C4-2B (cell line): ENCODE data around the gene OAS3.

Source experiments
- CTCF ChIP-seq: fragments of 450-650 bp; conservative IDR thresholded peaks from 2 replicates; pipeline ENCODE4 v1.5.1; 2017; ENCODE audit warnings: mild to moderate bottlenecking
- ZFX ChIP-seq: fragments of 450-650 bp; IDR thresholded peaks from 2 replicates; pipeline ENCODE4 v1.6.1; 2017

DNA sequence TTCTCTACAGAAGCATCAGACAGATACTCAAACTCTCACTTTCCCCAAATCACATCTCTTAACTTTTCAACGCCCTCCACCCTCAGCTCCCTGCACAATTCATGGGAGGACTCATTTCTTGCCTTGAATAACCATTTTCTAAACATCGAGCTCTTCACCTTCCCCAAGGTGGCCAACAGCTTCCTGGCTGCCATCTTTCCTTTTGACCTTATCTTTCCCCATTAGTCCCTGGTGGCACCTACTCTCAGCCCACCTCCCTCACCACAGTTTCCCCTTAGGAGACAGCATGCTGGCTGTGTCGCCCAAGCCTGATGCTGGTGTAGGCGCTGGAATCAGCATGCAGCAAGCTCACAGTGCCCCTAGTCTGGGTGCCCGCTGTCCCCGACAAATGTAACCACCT is 39.9 kb upstream of the OAS3 start:
- TF ChIP-seq CTCF (no peak), ZFX (no peak)
